ENCODE data around the gene SLCO4A1.

The SLCO4A1 gene

DNA sequence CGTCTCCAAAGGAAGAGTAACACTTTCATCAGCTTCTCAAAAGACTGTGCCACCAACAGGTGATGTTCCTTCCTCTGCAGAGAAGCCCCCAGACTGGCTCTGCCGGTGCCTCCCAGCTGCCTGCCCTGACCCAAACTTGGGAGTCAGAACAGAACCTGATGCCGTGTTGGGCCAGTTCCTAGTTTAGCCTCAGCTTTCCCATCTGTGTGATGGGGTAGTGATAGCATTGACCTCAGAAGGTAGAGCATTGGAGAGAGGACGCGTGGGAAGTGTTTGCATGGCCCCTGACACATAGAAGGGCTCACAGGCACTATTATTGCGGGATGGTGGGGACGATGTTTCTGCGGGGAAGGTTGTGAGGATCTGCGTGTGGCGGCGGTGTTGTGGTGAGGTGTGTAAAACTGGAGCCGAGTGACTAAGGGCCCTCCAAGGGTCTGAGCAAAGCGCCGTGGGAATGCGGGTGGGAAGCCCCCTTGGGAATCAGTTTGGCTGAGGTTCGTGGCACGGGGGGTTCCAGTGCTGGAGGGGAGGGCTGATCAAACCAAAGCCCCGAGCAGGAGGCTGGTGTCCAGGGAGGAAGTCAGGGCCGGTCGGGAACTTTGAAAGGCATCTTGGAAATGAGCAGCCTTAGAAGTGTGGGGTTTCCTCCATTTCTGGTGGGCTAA, 68.0 kb downstream of the SLCO4A1 start:
- in situ Hi-C loops (cut with MboI; ENCODE audit: low sequenced_read_pairs), result no loop called here

DNA sequence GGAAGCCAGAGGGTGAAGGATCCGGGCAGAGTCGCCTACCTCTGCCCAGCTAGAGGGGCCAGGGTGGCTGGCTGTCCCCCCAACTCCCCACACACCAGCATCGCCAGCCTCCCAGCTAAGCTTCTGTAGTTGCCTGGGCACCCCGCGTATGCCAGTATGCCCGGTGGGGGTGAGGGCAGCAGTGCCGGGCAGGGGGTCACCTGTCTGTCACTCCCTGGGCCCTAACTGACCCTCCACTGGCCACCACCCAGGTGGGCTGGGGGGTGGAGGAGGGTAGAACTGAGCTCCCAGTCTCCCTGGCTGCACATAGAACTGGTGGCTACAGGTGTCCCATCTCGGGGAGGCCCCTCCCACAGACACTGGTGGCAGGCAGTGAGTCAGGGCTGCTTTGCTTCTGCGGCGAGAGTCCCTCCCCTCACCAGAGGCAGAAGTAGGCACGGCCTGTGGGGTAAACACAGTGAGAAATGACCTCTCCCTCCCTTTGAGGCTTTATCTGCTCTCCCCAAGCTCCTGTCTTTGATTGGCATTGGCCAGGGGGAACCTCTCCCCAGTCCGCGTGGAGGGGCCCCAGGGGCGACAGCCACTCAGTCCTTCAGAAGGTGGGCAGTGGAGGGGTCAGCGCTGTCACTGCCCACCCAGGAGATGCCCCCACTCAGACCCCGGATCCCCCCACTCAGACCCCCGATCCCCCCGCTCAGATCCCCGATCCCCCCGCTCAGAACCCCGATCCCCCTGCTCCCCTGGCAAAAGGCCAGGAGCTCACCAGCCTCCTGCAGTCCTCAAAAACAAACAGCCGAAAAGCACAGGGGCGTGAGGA, 68.8 kb downstream of the SLCO4A1 start:
- in situ Hi-C loops (cut with MboI; ENCODE audit: low sequenced_read_pairs), result no loop called here

GRCh38 chr20:62711703-62712101, 69.4 kb downstream of the SLCO4A1 start:
- in situ Hi-C loops (cut with MboI; ENCODE audit: low sequenced_read_pairs), result no loop called here

DNA sequence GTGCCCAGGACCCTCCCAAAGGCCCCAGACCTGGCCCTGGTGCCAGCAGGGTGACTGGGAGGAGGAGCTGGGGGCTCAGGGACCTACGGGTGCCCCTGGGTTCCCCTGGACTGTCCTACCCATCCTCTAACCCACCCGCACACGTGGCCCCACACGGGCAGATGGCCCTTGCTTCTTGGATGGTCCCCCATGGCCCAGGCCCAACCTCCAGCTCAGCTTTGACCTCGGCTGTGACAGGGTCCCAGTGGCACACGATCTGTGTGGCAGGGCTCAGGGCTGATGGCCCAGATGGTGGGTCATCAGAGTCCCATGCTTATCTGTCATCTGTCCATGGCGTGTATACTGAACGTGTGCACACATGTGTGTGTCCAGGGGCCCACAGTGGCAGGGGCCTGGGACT, 70.3 kb downstream of the SLCO4A1 start:
- in situ Hi-C loops (cut with MboI; ENCODE audit: low sequenced_read_pairs), result no loop called here

DNA sequence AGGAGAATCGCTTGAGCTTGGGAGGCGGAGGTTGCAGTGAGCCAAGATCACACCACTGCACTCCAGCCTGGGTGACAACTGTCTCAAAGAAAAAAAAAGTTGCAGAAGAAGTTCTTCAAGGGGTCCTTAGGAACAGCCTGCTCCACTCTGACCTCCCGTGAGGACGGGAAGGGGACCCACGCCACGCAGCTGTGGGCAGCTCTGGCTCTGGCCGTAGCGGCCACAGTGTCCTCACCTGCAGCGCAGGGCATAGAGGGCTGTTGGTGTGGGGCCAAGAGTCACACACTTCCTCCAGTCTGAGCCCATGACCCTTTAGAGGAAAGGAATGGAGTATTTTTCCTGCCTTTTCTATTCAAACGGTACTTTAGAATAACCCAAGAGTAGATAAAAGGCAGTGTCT, 71.7 kb downstream of the SLCO4A1 start:
- in situ Hi-C loops (cut with MboI; ENCODE audit: low sequenced_read_pairs), result no loop called here

DNA sequence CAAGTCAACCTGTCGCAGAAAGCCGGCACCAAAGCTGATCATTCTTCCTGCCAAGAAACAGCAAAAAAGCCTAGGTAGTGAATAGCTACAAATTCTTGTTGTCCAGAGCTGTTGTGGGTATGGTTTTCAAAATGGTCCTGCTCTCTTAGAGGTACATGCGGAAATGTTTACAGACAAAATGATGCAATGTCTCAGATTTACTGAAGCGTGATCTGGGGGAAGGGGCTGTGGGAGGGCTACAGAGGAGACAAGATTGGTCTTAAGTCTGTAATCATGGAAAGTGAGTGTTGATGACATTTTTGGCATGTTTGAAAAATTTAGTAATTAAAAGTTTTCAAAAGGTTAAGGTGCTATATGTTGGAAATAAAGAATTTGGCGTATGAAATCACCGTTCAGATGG, 72.5 kb downstream of the SLCO4A1 start:
- in situ Hi-C loops (cut with MboI; ENCODE audit: low sequenced_read_pairs), result no loop called here

DNA sequence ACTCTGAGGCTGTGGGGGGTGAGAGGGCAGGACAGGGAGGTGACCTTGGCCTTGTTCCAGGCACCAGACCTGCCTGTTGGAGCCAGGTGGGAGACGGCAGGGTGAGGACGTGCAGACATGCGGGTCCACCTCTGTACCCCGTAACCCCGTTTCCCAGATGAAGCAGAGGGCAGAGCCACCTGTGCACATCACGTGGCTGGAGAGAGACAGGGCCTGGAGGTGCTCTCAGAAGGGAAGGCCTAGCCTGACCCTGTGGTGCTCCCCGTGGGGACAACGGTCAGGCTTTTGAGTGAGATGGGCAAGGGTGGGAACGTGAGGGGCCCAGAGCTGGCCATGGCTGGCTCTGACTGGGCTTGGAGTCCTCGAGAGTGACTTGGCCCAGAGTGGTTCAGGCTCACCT, 72.9 kb downstream of the SLCO4A1 start:
- in situ Hi-C loops (cut with MboI; ENCODE audit: low sequenced_read_pairs), result no loop called here

DNA sequence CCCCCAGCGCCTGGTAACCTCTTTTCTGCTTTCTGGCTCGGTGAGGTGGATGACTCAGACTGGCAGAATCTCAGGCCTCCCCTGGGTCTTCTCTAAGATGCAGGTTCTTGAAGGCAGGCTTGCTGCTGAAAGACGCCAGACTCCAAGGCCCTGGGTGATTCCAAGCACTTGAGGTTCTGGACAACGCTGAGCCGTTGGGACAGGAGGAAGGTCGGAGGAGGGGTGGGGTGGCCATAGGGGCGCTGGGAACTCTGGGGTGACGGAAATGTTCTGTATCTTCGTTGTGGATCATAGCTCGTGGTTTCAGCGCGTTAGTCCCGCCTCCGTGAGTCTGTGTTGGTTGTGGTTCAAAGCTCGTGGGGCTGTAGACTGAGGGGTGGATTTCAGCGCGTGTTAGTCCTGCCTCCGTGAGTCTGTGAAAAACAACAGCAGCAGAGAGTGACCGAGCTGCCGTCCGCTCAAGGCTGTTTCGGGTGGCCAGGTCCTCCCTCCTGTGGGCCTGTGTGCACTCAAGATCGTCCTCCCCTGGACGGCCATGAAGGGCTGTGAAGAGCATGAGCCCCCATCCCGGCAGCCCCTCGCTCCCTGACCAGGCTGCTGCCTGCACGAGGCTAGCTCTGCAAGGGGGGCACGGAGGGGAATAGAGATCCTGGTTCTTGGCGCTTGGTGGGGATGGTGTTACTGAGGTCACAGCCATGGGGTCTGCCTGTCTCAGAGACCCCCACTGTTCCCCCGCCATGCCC, 74.1 kb downstream of the SLCO4A1 start:
- in situ Hi-C loops (cut with MboI; ENCODE audit: low sequenced_read_pairs), result no loop called here

DNA sequence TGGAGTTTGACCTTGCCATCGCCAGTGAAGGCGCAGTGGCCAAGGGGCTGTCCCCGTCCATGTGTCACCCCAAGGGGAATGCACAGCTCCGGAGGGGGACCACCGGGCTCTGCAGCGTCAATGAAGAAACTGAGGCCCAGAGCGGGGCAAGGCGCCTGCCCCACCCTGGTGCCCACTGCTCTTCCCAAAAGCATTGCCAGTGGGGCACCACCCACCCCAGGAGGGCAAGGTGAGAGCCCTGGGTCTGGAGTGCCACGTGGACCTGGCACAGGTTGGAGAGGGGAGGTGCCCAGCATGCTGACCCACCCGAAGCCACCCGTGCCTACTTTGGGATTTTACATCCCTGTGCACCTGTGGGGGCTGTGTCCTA, 74.6 kb downstream of the SLCO4A1 start:
- in situ Hi-C loops (cut with MboI; ENCODE audit: low sequenced_read_pairs), result no loop called here

DNA sequence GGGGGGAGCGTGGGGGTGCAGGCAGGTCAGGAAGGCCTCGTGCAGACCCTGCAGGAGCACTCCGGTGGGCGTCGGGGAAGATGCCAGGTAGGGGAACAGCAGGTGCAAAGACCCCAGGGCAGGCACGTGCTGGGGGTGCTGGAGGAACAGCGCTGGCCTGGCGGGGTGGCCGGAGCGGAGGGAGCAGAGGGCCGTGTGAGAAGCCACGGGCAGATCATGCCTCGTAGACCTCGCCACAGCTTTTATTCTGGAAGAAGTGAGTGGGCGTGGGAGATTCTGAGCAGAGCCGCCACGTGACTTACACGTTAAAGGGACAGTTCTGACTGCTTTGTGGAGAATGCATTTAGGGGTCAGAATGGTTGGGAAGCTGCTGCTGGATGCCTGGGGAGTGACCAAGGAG, 75.6 kb downstream of the SLCO4A1 start:
- in situ Hi-C loops (cut with MboI; ENCODE audit: low sequenced_read_pairs), result no loop called here

DNA sequence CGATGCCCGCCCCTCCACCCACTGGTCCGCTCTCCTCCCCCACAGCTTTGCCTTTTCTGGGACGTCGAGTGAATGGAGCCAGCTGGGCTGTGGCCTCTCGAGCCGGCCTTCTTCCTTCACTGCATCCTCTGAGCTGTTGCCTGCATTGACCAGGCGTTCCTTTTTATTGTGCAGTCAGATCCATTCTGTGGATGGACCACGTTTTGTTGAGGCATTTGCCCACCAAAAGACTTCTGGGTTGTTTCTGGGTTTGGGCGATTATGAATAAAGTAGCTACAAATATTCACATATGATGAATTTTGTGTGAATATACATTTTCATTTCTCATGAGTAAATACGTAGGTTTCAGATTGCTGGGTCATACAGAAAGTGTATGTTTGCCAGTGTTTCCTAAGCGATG, 76.2 kb downstream of the SLCO4A1 start:
- in situ Hi-C loops (cut with MboI; ENCODE audit: low sequenced_read_pairs), result no loop called here

- in situ Hi-C loops (cut with MboI; ENCODE audit: low sequenced_read_pairs), result no loop called here
Observed at GRCh38 chr20:62719250-62719935, 77.1 kb downstream of the SLCO4A1 start.

Data from HL-60/S4 (cell line).